Thoracic aorta (tissue), 2 donors: Measurements from ENCODE around the gene TCFL5. TPM values are rescaled to one million over a fixed set of nuclear protein-coding genes. Genes with fewer than 3 reads are reported as not detected.

Experiments
- ATAC-seq: fragments of 150-250 bp; one replicate; pipeline ENCODE4 v1.8.0; 2017; ENCODE audit warnings: low read depth; ENCODE audit not compliant: insufficient number of reproducible peaks, low FRiP score
- DNase-seq: peaks from one replicate; pipeline ENCODE4 v3.0.0-alpha.2; 2020; ENCODE audit warnings: low spot score
- H3K27ac ChIP-seq, 2 donors: fragments of 200-600 bp; sonication (generic); 1 replicate in 1 of 2; 2 replicates in 1 of 2; pipeline ENCODE4 v1.5.1; 2016; ENCODE audit warnings: mild to moderate bottlenecking in 2 of 2, moderate library complexity in 2 of 2
- H3K27me3 ChIP-seq: fragments of 200-600 bp; sonication (generic); replicated peaks from 2 replicates; pipeline ENCODE4 v1.6.0; 2016; ENCODE audit warnings: mild to moderate bottlenecking; ENCODE audit not compliant: insufficient read depth
- H3K36me3 ChIP-seq: fragments of 200-600 bp; sonication (generic); one replicate; pipeline ENCODE4 v1.5.1; 2016
- H3K4me1 ChIP-seq, 2 donors: fragments of 200-600 bp; sonication (generic); 1 replicate in 1 of 2; 2 replicates in 1 of 2; pipeline versions ENCODE4 v1.5.1 to v1.6.0; 2016; ENCODE audit warnings: low read depth in 2 of 2, mild to moderate bottlenecking in 1 of 2; ENCODE audit not compliant: control insufficient read depth in 1 of 2
- H3K4me3 ChIP-seq: fragments of 200-600 bp; sonication (generic); 2 replicates; pipeline ENCODE4 v1.5.1; 2016; ENCODE audit warnings: mild to moderate bottlenecking
- H3K9me3 ChIP-seq: fragments of 200-600 bp; sonication (generic); 2 replicates; pipeline ENCODE4 v1.5.1; 2016
- total RNA-seq, 2 donors: library from RNA; depleted of rRNA; stranded (reverse); fragments of >200 nt; gene quantifications; one replicate each; pipeline versions ENCODE4 v1.1.0 to v1.2.3, GENCODE V29; 2016
- TF ChIP-seq, protein P1 (sequence below): fragments of 200-600 bp; sonication (generic); IDR thresholded peaks from one replicate; pipeline ENCODE4 v1.5.1; 2019; ENCODE audit warnings: antibody characterized with exemption

The TCFL5 gene
- total RNA-seq, 2 donors from 2014 or later: 3.8 to 6.2 TPM

DNA sequence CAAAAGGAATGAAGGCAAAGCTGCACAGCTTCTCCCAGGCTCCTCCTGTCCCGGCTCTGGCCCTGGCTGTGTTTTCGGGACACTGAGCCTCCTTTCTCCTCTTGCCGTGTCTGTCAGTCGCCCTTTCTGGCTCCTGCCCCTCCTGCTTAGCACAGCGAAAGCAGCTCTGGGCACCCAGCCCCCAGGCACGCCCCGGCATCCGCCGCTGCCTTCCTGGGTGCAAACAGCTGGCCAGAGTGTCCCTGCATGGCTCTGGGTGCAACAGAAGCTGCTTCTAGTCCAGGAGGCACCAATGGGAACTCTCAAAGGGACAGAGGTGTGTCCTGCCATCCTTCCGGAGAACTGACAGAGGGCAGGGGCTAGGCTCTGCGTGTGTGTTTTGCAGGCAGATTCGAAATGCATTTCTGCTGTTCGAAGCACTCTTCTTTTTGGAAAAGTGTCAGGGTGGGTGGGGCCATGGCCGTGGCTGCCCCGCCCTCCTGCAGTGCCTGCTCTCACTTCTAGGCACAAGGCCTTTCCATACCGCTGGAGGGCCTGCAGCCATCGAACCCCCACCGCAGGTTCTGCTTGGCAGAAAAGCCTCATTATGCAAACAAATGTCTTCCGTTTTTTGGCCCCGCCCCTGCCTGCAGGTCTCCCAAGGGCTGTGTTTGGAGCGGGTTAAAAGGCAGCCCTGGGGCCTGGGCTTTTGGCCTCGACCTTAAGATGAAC, 29.3 kb downstream of the TCFL5 start:
- no peak overlapping the region for H3K4me3 ChIP-seq
- no peak overlapping the region for H3K27ac ChIP-seq
- no peaks in the 10 kb centered on the region for H3K36me3 ChIP-seq
- no peaks in the 10 kb centered on the region for H3K4me1 ChIP-seq
- H3K9me3 ChIP-seq: no peaks in the 10 kb centered on the region
- TF ChIP-seq, protein P1, sequence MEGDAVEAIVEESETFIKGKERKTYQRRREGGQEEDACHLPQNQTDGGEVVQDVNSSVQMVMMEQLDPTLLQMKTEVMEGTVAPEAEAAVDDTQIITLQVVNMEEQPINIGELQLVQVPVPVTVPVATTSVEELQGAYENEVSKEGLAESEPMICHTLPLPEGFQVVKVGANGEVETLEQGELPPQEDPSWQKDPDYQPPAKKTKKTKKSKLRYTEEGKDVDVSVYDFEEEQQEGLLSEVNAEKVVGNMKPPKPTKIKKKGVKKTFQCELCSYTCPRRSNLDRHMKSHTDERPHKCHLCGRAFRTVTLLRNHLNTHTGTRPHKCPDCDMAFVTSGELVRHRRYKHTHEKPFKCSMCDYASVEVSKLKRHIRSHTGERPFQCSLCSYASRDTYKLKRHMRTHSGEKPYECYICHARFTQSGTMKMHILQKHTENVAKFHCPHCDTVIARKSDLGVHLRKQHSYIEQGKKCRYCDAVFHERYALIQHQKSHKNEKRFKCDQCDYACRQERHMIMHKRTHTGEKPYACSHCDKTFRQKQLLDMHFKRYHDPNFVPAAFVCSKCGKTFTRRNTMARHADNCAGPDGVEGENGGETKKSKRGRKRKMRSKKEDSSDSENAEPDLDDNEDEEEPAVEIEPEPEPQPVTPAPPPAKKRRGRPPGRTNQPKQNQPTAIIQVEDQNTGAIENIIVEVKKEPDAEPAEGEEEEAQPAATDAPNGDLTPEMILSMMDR: no peak
- DNase-seq: no peak
- H3K27me3 ChIP-seq: no peaks in the 10 kb centered on the region
- ATAC-seq: no peak

DNA sequence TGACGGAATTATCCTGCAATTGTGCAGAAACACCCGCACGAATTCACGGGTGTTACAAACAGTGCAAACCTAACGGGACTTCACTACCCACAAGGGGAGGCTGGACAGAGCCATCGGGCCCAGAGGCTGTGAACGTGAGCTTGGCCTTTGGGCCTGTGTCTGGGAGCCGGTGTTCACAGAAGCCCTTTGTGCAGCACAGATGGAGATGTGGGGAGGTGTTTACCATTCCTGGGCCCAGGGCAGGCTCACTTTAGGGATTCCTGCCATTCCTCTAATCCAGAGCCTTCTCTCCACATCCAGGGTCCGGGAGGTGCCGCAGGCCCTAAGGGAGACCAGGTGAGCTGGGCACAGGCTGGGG, 29.8 kb downstream of the TCFL5 start:
- no peaks in the 10 kb centered on the region for H3K36me3 ChIP-seq
- ATAC-seq (no peak), DNase-seq (no peak)
- no peak overlapping the region for H3K27ac ChIP-seq
- no peaks in the 10 kb centered on the region for H3K4me1 ChIP-seq
- TF ChIP-seq, protein P1: no peak
- no peaks in the 10 kb centered on the region for H3K27me3 ChIP-seq
- H3K9me3 ChIP-seq: no peaks in the 10 kb centered on the region
- H3K4me3 ChIP-seq: no peak overlapping the region

DNA sequence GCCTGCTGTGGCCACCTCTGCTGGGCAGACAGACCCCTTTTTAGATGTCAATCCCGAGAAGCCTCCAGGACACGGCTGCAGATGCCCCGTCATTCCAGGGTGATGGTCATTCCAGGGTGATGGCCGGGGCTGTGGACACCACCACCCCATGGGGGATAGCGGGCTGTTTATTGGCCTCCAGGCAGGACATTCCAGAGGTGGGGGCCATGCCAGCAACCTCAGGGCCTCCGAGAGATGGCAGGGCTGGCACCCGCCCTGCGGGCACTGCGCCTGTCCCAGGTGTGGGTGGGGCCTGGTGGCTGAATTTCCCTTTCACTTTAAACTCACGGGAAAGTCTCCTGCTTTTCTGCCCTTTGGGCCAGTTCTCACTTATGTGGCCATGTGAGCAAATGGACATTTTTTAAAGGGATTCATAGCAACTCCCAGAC, 30.2 kb downstream of the TCFL5 start:
- ATAC-seq (no peak), DNase-seq (no peak)
- TF ChIP-seq, protein P1: no peak
- H3K27ac ChIP-seq: no peak overlapping the region
- H3K27me3 ChIP-seq: no peaks in the 10 kb centered on the region
- H3K4me1 ChIP-seq: no peaks in the 10 kb centered on the region
- no peaks in the 10 kb centered on the region for H3K9me3 ChIP-seq
- H3K4me3 ChIP-seq: no peak overlapping the region
- no peaks in the 10 kb centered on the region for H3K36me3 ChIP-seq

DNA sequence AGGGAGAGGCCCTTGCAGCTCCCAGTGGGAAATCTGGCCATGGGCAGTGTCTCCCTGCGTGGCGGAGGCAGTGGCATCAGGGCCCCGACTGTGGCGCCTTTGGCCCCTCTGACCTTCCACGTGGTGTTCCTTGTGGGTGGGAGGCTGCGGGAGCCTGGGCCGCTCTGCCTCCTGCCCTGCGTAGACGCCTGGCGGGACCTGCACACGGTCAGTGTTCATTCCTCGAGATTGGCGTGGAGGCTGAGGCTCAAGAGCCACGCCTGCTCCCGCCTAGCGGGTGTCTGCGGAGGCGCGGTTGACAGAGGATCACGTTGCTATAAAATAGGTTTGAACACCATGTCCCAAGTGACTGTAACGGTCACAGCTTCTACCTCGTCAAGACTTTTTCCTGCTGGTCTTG, 30.8 kb downstream of the TCFL5 start:
- Histone ChIP-seq H3K4me3 (no peak overlapping the region), H3K36me3 (no peaks in the 10 kb centered on the region), H3K9me3 (no peaks in the 10 kb centered on the region), H3K27ac (no peak overlapping the region), H3K4me1 (no peaks in the 10 kb centered on the region), H3K27me3 (no peaks in the 10 kb centered on the region)
- no peak for DNase-seq
- no peak for ATAC-seq
- TF ChIP-seq, protein P1: no peak

DNA sequence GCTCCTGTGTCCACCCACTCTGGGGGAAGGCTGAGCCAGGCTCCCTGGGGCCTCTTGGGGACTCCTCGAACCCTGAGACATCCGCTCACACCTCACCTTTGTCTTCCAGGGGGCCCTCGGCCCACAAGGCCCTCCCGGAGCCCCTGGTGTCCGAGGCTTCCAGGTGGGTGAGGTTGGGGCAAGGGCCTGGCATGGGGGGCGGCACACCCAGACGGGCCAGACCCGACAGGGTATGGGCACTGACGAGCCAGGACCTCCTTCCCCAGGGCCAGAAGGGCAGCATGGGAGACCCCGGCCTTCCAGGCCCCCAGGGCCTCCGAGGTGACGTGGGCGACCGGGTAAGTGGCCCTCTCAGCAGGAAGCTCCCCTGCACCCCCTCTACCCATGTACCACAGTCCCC, 31.4 kb downstream of the TCFL5 start:
- Histone ChIP-seq H3K36me3 (no peaks in the 10 kb centered on the region), H3K27me3 (no peaks in the 10 kb centered on the region), H3K27ac (no peak overlapping the region), H3K9me3 (no peaks in the 10 kb centered on the region), H3K4me1 (no peaks in the 10 kb centered on the region), H3K4me3 (no peak overlapping the region)
- DNase-seq: no peak
- TF ChIP-seq, protein P1: no peak
- no peak for ATAC-seq
